Neuron (in vitro differentiated cells): Measurements from ENCODE around the gene PTGFRN.

Experiments used
- H2AFZ ChIP-seq: one replicate; pipeline ENCODE4 v1.6.1; 2013; ENCODE audit warnings: low read depth, mild to moderate bottlenecking, inconsistent platforms, low read length, moderate library complexity
- H3K27me3 ChIP-seq: one replicate; pipeline ENCODE4 v1.6.1; 2013; ENCODE audit warnings: low read length; ENCODE audit not compliant: insufficient read depth
- H3K36me3 ChIP-seq: one replicate; pipeline ENCODE4 v1.6.1; 2013; ENCODE audit warnings: low read length; ENCODE audit not compliant: insufficient read depth
- H3K4me1 ChIP-seq: one replicate; pipeline ENCODE4 v1.6.1; 2013; ENCODE audit warnings: low read length; ENCODE audit not compliant: insufficient read depth
- H3K4me3 ChIP-seq: 2 replicates; pipeline ENCODE4 v1.5.1; 2013; ENCODE audit warnings: mild to moderate bottlenecking, low read length, moderate library complexity
- H3K9me3 ChIP-seq: one replicate; pipeline ENCODE4 v1.6.1; 2013; ENCODE audit warnings: low read length

PTGFRN gene

GRCh38 chr1:116913941-116914340 lies 4.2 kb downstream of the PTGFRN start:
- Histone ChIP-seq H3K36me3 (no peaks in the 10 kb centered on the region), H3K27me3 (no peaks in the 10 kb centered on the region), H2AFZ (no peak overlapping the region), H3K4me3 (no peak overlapping the region), H3K9me3 (no peaks in the 10 kb centered on the region), H3K4me1 (peaks cover 17% of the 10 kb centered on the region)

GRCh38 chr1:116914667-116915066 lies 5.0 kb downstream of the PTGFRN start:
- Histone ChIP-seq H2AFZ (no peak overlapping the region), H3K4me3 (no peak overlapping the region), H3K27me3 (no peaks in the 10 kb centered on the region), H3K4me1 (peaks cover 11% of the 10 kb centered on the region), H3K9me3 (no peaks in the 10 kb centered on the region), H3K36me3 (no peaks in the 10 kb centered on the region)

- Histone ChIP-seq H3K9me3 (no peaks in the 10 kb centered on the region), H3K27me3 (no peaks in the 10 kb centered on the region), H2AFZ (no peak overlapping the region), H3K4me3 (no peak overlapping the region), H3K36me3 (no peaks in the 10 kb centered on the region), H3K4me1 (peaks cover 11% of the 10 kb centered on the region)
Measured at GRCh38 chr1:116915086-116915661, 5.5 kb downstream of the PTGFRN start.

- no peaks in the 10 kb centered on the region for H3K27me3 ChIP-seq
- peaks cover 8% of the 10 kb centered on the region for H3K4me1 ChIP-seq
- H3K9me3 ChIP-seq = no peaks in the 10 kb centered on the region
- no peak overlapping the region for H3K4me3 ChIP-seq
- H3K36me3 ChIP-seq = no peaks in the 10 kb centered on the region
- no peak overlapping the region for H2AFZ ChIP-seq
Measured at GRCh38 chr1:116916002-116916401, 6.3 kb downstream of the PTGFRN start.

GRCh38 chr1:116916533-116917445 lies 7.1 kb downstream of the PTGFRN start:
- no peaks in the 10 kb centered on the region for H3K9me3 ChIP-seq
- H3K27me3 ChIP-seq = no peaks in the 10 kb centered on the region
- no peaks in the 10 kb centered on the region for H3K36me3 ChIP-seq
- H3K4me3 ChIP-seq = no peak overlapping the region
- peaks cover under 1% of the 10 kb centered on the region for H3K4me1 ChIP-seq
- H2AFZ ChIP-seq = no peak overlapping the region

- Histone ChIP-seq H2AFZ (no peak overlapping the region), H3K4me3 (no peak overlapping the region), H3K9me3 (no peaks in the 10 kb centered on the region), H3K27me3 (no peaks in the 10 kb centered on the region), H3K36me3 (peaks cover 4% of the 10 kb centered on the region), H3K4me1 (no peaks in the 10 kb centered on the region)
Measured at GRCh38 chr1:116918714-116919357, 9.1 kb downstream of the PTGFRN start.

GRCh38 chr1:116919802-116920201 lies 10.1 kb downstream of the PTGFRN start:
- H3K36me3 ChIP-seq = peaks cover 5% of the 10 kb centered on the region
- H2AFZ ChIP-seq = no peak overlapping the region
- no peaks in the 10 kb centered on the region for H3K9me3 ChIP-seq
- no peak overlapping the region for H3K4me3 ChIP-seq
- no peaks in the 10 kb centered on the region for H3K27me3 ChIP-seq
- H3K4me1 ChIP-seq = no peaks in the 10 kb centered on the region

- peaks cover 5% of the 10 kb centered on the region for H3K36me3 ChIP-seq
- no peaks in the 10 kb centered on the region for H3K9me3 ChIP-seq
- no peak overlapping the region for H3K4me3 ChIP-seq
- no peaks in the 10 kb centered on the region for H3K4me1 ChIP-seq
- no peaks in the 10 kb centered on the region for H3K27me3 ChIP-seq
- H2AFZ ChIP-seq = no peak overlapping the region
Measured at GRCh38 chr1:116920211-116920610, 10.5 kb downstream of the PTGFRN start.

- no peak overlapping the region for H3K4me3 ChIP-seq
- H3K27me3 ChIP-seq = no peaks in the 10 kb centered on the region
- H3K4me1 ChIP-seq = no peaks in the 10 kb centered on the region
- H3K9me3 ChIP-seq = no peaks in the 10 kb centered on the region
- H3K36me3 ChIP-seq = peaks cover 5% of the 10 kb centered on the region
- H2AFZ ChIP-seq = no peak overlapping the region
Measured at GRCh38 chr1:116921301-116921885, 11.7 kb downstream of the PTGFRN start.

- Histone ChIP-seq H2AFZ (no peak overlapping the region), H3K9me3 (no peaks in the 10 kb centered on the region), H3K27me3 (no peaks in the 10 kb centered on the region), H3K4me1 (no peaks in the 10 kb centered on the region), H3K36me3 (peaks cover 5% of the 10 kb centered on the region), H3K4me3 (no peak overlapping the region)
Measured at GRCh38 chr1:116921937-116922336, 12.2 kb downstream of the PTGFRN start.

GRCh38 chr1:116923421-116923820 lies 13.7 kb downstream of the PTGFRN start:
- Histone ChIP-seq H3K27me3 (no peaks in the 10 kb centered on the region), H3K4me3 (no peak overlapping the region), H3K9me3 (no peaks in the 10 kb centered on the region), H3K4me1 (peaks cover 7% of the 10 kb centered on the region), H3K36me3 (peaks cover 5% of the 10 kb centered on the region), H2AFZ (no peak overlapping the region)

GRCh38 chr1:116927049-116927798 lies 17.5 kb downstream of the PTGFRN start:
- Histone ChIP-seq H3K36me3 (peaks cover 8% of the 10 kb centered on the region), H3K4me1 (peaks cover 14% of the 10 kb centered on the region), H3K27me3 (no peaks in the 10 kb centered on the region), H3K4me3 (no peak overlapping the region), H2AFZ (no peak overlapping the region), H3K9me3 (peaks cover 2% of the 10 kb centered on the region)
